Lower leg skin (tissue), 3 donors: ENCODE data around the gene SFTPD.

ENCODE experiments used
- POLR2A ChIP-seq, 2 donors: fragments of 450-650 bp; IDR thresholded peaks; one replicate each; pipeline ENCODE4 v1.6.1; 2016 to 2017; ENCODE audit warnings: antibody characterized with exemption in 2 of 2, mild to moderate bottlenecking in 1 of 2, moderate library complexity in 1 of 2
- TF ChIP-seq, protein P1 (sequence below), 3 donors: fragments of 450-650 bp; IDR thresholded peaks; one replicate each; pipeline ENCODE4 v1.5.1; 2016; ENCODE audit warnings: antibody characterized with exemption in 3 of 3, mild to moderate bottlenecking in 3 of 3, moderate library complexity in 2 of 3

DNA sequence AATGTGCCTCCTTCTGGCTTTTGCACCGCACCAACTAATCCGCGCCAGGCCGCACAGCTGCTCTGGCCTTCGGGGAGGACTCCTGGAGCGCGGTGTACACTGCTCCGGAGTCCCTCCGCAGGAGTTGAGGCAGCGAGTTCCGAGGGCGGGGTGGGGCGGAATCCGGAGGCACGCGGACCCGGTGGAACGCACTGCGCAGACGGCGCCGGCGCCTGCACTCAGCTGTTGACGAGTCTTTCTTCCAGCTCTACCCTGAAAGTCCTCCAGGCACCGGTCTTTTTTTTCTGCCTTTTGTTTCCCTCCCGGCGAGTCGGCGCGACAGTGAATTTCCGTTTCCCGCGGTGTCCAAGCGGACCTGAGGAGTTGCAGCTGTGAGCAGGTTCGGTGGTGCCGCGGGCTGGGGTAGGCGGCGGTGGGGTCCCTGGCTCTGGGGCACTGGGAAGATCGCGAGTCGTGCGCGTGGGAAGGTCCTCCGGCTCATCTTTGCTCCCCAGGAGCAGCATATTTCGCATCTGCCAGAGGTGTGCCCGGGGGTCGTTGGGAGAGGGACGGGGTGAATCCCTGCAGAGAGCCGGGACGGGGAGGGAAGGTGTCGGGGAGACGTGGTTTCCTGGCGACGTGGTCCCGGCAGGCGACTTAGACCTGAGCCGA, 44.1 kb downstream of the SFTPD start:
- TF ChIP-seq, protein P1, sequence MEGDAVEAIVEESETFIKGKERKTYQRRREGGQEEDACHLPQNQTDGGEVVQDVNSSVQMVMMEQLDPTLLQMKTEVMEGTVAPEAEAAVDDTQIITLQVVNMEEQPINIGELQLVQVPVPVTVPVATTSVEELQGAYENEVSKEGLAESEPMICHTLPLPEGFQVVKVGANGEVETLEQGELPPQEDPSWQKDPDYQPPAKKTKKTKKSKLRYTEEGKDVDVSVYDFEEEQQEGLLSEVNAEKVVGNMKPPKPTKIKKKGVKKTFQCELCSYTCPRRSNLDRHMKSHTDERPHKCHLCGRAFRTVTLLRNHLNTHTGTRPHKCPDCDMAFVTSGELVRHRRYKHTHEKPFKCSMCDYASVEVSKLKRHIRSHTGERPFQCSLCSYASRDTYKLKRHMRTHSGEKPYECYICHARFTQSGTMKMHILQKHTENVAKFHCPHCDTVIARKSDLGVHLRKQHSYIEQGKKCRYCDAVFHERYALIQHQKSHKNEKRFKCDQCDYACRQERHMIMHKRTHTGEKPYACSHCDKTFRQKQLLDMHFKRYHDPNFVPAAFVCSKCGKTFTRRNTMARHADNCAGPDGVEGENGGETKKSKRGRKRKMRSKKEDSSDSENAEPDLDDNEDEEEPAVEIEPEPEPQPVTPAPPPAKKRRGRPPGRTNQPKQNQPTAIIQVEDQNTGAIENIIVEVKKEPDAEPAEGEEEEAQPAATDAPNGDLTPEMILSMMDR (IDR thresholded peaks at IDR 0.05), result no peak
- no peak for TF ChIP-seq POLR2A (IDR thresholded peaks at IDR 0.05)
